ENCODE results near the gene JMJD8. TPM values are rescaled to one million over a fixed set of nuclear protein-coding genes. Genes with fewer than 3 reads are reported as not detected.
"Not testable (repeated sequence)": the region's sequence is repeated elsewhere in the genome, so short reads cannot be mapped to it uniquely, and the experiment has no call there.

JMJD8 gene
- total and polyA plus RNA-seq, 11 donors: 36.2 to 103 (median 44.1) TPM

DNA sequence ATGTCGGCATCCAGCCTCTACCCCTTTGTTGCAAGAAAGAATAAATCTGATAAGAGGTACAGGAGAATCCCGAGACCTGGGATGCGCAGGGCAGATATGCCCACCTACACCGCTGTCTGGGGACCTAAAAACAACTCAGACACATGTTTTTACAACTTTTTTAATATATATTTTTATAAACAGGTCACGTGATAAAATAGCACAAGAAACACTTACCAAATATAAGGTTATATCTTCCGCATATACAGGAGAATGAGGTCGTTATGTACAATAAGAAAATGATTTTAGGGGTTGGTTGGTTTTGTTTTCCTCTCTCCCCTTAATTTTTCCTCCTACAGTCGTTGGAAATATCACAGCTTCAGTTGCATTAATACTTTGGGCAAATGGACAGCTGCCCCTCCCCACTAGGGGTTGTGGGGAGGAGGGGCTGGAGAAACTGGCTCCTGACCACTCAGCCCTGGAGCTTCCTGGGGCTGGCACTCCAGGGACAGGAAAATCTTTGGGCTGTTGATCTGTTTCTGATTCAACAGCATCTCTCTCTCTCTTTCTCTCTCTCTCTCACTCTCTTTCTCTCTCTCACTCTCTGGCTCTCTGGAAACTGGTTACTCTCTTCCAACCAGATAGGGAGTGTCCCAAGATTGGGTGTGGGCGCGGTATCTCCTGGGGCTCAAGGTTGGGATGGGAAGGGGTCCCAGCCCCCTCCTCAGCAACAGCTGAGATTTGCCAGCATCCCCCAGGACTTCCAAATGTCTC lies 8.4 kb upstream of the JMJD8 start:
- TF ChIP-seq, protein P1, sequence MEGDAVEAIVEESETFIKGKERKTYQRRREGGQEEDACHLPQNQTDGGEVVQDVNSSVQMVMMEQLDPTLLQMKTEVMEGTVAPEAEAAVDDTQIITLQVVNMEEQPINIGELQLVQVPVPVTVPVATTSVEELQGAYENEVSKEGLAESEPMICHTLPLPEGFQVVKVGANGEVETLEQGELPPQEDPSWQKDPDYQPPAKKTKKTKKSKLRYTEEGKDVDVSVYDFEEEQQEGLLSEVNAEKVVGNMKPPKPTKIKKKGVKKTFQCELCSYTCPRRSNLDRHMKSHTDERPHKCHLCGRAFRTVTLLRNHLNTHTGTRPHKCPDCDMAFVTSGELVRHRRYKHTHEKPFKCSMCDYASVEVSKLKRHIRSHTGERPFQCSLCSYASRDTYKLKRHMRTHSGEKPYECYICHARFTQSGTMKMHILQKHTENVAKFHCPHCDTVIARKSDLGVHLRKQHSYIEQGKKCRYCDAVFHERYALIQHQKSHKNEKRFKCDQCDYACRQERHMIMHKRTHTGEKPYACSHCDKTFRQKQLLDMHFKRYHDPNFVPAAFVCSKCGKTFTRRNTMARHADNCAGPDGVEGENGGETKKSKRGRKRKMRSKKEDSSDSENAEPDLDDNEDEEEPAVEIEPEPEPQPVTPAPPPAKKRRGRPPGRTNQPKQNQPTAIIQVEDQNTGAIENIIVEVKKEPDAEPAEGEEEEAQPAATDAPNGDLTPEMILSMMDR (IDR thresholded peaks at IDR 0.05): no peak
- no peak for TF ChIP-seq POLR2A (IDR thresholded peaks at IDR 0.05)
- Histone ChIP-seq H3K27me3 (peaks cover 11 to 57% (median 45%) of the 10 kb centered on the region in 9 donors), H3K4me1 (peaks cover 0 to 54% (median 27%) of the 10 kb centered on the region in 12 donors), H3K4me3 (no peak overlapping the region), H3K36me3 (peaks cover 0 to 3% (median 0%) of the 10 kb centered on the region in 9 donors), H3K9me3 (no peaks in the 10 kb centered on the region), H3K27ac (no peak overlapping the region)
- intact Hi-C loops (cut with DNase I): no loop called here
- ATAC-seq: no peak
- WGBS, 4 donors: 62 to 68% (median 64%) methylated on average over 10 of the region's 10 CpGs
- no peak for DNase-seq

DNA sequence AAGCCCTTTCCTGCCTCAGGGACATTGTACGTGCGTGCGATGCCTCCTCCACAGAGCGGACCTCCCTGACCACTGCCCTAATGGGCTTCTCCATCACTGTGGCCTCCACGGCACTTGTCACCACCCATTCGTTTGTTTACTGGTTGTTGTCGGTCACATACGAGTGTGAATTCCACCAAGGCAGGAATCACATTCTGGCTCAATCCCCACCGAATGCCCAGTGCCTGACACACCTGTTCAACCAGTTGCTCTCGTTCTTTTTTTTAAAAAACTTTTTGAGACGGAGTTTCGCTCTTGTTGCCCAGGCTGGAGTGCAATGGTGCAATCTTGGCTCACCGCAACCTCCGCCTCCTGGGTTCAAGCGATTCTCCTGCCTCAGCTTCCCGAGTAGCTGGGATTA lies 7.1 kb upstream of the JMJD8 start:
- H3K4me3 ChIP-seq; DNase-seq; H3K9me3 ChIP-seq; intact Hi-C loops (cut with DNase I); H3K27ac ChIP-seq; ATAC-seq: not testable (repeated sequence)
- H3K36me3 ChIP-seq: peaks cover 0 to 15% (median 4%) of the 10 kb centered on the region in 9 donors
- peaks cover 8 to 46% (median 37%) of the 10 kb centered on the region in 9 donors for H3K27me3 ChIP-seq
- H3K4me1 ChIP-seq: peaks cover 0 to 54% (median 27%) of the 10 kb centered on the region in 12 donors
- WGBS, 4 donors: 89 to 90% (median 89%) methylated on average over 16 of the region's 16 CpGs

DNA sequence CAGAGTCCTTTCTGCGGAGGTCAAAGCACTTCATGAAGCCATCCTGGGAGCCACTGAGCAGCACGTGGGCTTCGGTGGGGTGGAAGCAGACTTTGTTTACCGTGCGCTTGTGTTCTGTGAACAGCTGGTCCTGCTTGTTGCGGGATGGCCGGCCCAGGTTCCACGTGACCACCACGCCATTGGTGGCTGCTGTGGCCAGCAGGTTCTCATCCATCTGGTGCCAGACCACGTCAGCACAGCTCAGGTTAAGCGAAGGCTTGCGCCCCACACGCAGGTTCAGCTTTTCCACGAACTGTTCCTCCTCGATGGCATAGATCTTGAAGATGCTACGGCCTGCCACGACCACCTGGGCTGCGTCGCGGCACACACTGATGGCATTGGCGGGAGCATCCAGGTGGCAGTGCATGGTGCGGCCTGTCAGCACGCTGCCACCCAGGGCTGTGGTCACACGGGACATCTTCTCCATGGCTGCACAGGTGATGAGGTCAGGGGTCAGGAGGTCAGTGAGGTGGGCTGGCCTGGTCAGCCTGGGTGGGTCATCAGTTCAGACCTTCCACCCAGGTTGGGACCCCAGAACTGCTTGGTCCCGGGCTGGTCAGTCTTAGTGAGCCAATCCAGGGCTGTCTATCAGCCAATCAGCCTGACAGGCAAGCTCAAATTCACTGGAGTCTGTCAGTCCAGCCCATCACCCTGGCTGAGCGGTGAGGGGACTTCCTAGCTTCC lies 5.2 kb upstream of the JMJD8 start:
- DNase-seq (no peak), ATAC-seq (peak in 1 of 4 donors; percentile 0)
- no peak for TF ChIP-seq POLR2A (IDR thresholded peaks at IDR 0.05)
- TF ChIP-seq, protein P1 (IDR thresholded peaks at IDR 0.05): no peak
- peak overlapping the region; percentile 72 to 98 (median 94) for H3K4me3 ChIP-seq
- 84 to 89% (median 87%) methylated on average over 24 to 26 of the region's 26 CpGs for WGBS, 4 donors
- H3K27ac ChIP-seq: peak overlapping the region in 9 of 12 donors; percentile 65 to 92 (median 87)
- no peaks in the 10 kb centered on the region for H3K9me3 ChIP-seq
- peaks cover 0 to 18% (median 4%) of the 10 kb centered on the region in 9 donors for H3K36me3 ChIP-seq
- H3K27me3 ChIP-seq: peaks cover 2 to 28% (median 20%) of the 10 kb centered on the region in 9 donors
- intact Hi-C loops (cut with DNase I): no loop called here
- H3K4me1 ChIP-seq: peaks cover 3 to 56% (median 32%) of the 10 kb centered on the region in 12 donors

DNA sequence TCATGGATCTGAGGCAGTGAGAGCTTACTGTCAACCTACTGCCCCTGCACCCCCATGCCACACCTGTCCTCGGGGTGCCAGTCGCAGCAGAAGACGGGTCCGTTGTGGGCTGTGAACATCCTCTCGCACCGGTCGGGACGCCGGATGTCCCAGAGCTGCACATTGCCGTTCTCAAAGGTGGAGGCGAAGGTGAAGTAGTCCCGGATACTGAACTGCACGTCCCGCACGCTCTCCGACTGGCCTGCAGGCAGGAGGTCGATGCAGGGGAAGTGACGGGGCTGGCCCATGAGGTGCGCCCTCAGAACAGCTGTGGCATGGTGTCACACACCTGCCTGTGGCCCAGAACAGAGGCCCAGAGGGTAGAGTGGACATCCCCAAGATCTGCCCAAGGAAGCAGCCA lies 3.4 kb upstream of the JMJD8 start:
- TF ChIP-seq, protein P1 (IDR thresholded peaks at IDR 0.05): no peak
- no peak for TF ChIP-seq POLR2A (IDR thresholded peaks at IDR 0.05)
- WGBS, 4 donors: 86 to 94% (median 92%) methylated on average over 14 to 19 of the region's 19 CpGs
- Histone ChIP-seq H3K36me3 (peaks cover 0 to 28% (median 14%) of the 10 kb centered on the region in 9 donors), H3K27ac (no peak overlapping the region), H3K4me1 (peaks cover 10 to 60% (median 43%) of the 10 kb centered on the region in 12 donors), H3K4me3 (no peak overlapping the region), H3K9me3 (no peaks in the 10 kb centered on the region), H3K27me3 (peaks cover 0 to 10% (median 4%) of the 10 kb centered on the region in 9 donors)
- intact Hi-C loops (cut with DNase I): no loop called here
- DNase-seq (no peak), ATAC-seq (no peak)
